ENCODE results near the gene DAPP1. TPM values are rescaled to one million over a fixed set of nuclear protein-coding genes. Genes with fewer than 3 reads are reported as not detected.

The DAPP1 gene
- total and polyA plus RNA-seq, 10 of the 15 experiments (the other 5 are each of a cell fraction or from before 2014, with no cell fraction given): 46.5 to 147 (median 74.2) TPM

DNA sequence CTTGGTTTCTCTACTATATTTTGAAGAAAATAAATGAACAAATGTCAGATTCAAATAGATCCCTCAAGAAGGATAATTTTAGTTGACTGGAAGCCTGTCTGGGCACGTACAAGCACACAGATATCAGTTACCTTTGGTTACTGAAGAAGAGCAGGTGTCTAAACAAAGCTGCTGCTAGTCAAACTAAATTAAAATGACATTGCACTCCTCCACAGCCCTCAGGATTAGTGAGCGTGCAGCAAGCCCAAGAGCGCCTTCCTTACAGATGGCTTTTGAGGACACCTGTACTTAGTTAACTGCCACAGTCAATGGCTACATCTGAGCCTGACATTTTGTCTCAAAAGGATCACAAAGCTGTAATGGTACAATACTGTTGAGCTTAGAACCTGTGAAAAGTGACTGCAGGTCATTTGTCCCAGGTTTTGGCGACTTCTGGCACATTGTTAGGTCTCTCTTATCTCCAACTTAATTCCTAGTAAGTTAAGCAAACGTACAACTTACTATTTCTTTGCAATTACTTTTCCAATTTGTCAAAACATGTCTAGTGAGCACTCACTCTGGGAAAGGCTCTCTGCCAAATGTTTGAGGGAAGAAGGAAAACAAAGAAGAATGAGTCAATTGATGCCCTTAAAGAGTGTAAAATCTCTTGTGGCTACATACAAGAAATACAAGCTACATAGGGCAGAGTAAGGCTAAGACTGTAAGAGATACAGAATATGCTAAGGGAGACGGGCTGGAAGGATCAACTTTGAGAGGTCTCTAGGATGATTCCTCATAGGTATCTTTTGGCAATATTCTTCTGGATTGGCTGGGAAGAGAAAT, 25.6 kb upstream of the DAPP1 start:
- intact Hi-C loops (cut with micrococcal nuclease; ENCODE audit: unreplicated experiment): no loop called here
- H4K20me1 ChIP-seq (ENCODE audit: control insufficient read depth, insufficient read depth): no peaks in the 10 kb centered on the region
- no peaks in the 10 kb centered on the region for H3K79me2 ChIP-seq (ENCODE audit: control insufficient read depth, insufficient read depth, low read length)
- CTCF ChIA-PET: no interaction called here
- no peak for ATAC-seq
- no peaks in the 10 kb centered on the region for H3K9me3 ChIP-seq (replicated peaks; ENCODE audit: control insufficient read depth, insufficient read depth, low read length)
- no peak overlapping the region for H3K4me3 ChIP-seq
- H3K9ac ChIP-seq (ENCODE audit: control insufficient read depth, insufficient read depth, low read length): no peak overlapping the region
- H3K36me3 ChIP-seq (ENCODE audit: control insufficient read depth in 2 of 2, insufficient read depth in 2 of 2, low read length in 1 of 2): no peaks in the 10 kb centered on the region
- no peaks in the 10 kb centered on the region; a peak in 1 of 4 replicates for H3K27me3 ChIP-seq (replicated peaks in 1 of 2; ENCODE audit: control insufficient read depth in 2 of 2, insufficient read depth in 2 of 2, low read length in 1 of 2)
- no TSS peak for BruUV-seq (replicated peaks)
- in situ Hi-C loops (cut with MboI): no loop called here
- H3K4me1 ChIP-seq (ENCODE audit: control insufficient read depth, insufficient read depth, low read length): no peaks in the 10 kb centered on the region
- POLR2A ChIA-PET: no interaction called here
- H2AFZ ChIP-seq (ENCODE audit: control insufficient read depth, low read depth, low read length): no peak overlapping the region
- H3K4me2 ChIP-seq (ENCODE audit: control insufficient read depth, insufficient read depth): no peak overlapping the region
- FAIRE-seq: no peak
- DNase-seq (ENCODE audit: low read depth, low spot score): no peak
- no peak overlapping the region for H3K27ac ChIP-seq (ENCODE audit: control insufficient read depth, insufficient read depth)
- RAD21 ChIA-PET (ENCODE audit: unreplicated experiment): no interaction called here
- TF ChIP-seq ASH2L (IDR thresholded peaks at IDR 0.05; ENCODE audit: borderline replicate concordance, low read depth) (no peak), SPI1 (IDR thresholded peaks at IDR 0.05; ENCODE audit: borderline replicate concordance, insufficient read depth, low read depth, low read length) (no peak), SUPT20H (IDR thresholded peaks at IDR 0.05; ENCODE audit: borderline replicate concordance, control insufficient read depth, low read depth, low read length) (no peak), PAX8 (IDR thresholded peaks at IDR 0.05) (no peak), YY1 (IDR thresholded peaks at IDR 0.05; ENCODE audit: low read depth, low read length) (no peak), EED (IDR thresholded peaks at IDR 0.05; ENCODE audit: low read depth) (no peak), IKZF2 (IDR thresholded peaks at IDR 0.05) (no peak), MTA2 (IDR thresholded peaks at IDR 0.05; ENCODE audit: low read depth) (no peak), BACH1 (IDR thresholded peaks at IDR 0.05; ENCODE audit: borderline replicate concordance) (no peak)
- TF ChIP-seq, protein P1, sequence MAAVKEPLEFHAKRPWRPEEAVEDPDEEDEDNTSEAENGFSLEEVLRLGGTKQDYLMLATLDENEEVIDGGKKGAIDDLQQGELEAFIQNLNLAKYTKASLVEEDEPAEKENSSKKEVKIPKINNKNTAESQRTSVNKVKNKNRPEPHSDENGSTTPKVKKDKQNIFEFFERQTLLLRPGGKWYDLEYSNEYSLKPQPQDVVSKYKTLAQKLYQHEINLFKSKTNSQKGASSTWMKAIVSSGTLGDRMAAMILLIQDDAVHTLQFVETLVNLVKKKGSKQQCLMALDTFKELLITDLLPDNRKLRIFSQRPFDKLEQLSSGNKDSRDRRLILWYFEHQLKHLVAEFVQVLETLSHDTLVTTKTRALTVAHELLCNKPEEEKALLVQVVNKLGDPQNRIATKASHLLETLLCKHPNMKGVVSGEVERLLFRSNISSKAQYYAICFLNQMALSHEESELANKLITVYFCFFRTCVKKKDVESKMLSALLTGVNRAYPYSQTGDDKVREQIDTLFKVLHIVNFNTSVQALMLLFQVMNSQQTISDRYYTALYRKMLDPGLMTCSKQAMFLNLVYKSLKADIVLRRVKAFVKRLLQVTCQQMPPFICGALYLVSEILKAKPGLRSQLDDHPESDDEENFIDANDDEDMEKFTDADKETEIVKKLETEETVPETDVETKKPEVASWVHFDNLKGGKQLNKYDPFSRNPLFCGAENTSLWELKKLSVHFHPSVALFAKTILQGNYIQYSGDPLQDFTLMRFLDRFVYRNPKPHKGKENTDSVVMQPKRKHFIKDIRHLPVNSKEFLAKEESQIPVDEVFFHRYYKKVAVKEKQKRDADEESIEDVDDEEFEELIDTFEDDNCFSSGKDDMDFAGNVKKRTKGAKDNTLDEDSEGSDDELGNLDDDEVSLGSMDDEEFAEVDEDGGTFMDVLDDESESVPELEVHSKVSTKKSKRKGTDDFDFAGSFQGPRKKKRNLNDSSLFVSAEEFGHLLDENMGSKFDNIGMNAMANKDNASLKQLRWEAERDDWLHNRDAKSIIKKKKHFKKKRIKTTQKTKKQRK (IDR thresholded peaks at IDR 0.05; ENCODE audit: low read depth, low read length): no peak
- TF ChIP-seq, protein P2, sequence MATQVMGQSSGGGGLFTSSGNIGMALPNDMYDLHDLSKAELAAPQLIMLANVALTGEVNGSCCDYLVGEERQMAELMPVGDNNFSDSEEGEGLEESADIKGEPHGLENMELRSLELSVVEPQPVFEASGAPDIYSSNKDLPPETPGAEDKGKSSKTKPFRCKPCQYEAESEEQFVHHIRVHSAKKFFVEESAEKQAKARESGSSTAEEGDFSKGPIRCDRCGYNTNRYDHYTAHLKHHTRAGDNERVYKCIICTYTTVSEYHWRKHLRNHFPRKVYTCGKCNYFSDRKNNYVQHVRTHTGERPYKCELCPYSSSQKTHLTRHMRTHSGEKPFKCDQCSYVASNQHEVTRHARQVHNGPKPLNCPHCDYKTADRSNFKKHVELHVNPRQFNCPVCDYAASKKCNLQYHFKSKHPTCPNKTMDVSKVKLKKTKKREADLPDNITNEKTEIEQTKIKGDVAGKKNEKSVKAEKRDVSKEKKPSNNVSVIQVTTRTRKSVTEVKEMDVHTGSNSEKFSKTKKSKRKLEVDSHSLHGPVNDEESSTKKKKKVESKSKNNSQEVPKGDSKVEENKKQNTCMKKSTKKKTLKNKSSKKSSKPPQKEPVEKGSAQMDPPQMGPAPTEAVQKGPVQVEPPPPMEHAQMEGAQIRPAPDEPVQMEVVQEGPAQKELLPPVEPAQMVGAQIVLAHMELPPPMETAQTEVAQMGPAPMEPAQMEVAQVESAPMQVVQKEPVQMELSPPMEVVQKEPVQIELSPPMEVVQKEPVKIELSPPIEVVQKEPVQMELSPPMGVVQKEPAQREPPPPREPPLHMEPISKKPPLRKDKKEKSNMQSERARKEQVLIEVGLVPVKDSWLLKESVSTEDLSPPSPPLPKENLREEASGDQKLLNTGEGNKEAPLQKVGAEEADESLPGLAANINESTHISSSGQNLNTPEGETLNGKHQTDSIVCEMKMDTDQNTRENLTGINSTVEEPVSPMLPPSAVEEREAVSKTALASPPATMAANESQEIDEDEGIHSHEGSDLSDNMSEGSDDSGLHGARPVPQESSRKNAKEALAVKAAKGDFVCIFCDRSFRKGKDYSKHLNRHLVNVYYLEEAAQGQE (IDR thresholded peaks at IDR 0.05; ENCODE audit: low read depth, low read length): no peak
- TF ChIP-seq, protein P3, sequence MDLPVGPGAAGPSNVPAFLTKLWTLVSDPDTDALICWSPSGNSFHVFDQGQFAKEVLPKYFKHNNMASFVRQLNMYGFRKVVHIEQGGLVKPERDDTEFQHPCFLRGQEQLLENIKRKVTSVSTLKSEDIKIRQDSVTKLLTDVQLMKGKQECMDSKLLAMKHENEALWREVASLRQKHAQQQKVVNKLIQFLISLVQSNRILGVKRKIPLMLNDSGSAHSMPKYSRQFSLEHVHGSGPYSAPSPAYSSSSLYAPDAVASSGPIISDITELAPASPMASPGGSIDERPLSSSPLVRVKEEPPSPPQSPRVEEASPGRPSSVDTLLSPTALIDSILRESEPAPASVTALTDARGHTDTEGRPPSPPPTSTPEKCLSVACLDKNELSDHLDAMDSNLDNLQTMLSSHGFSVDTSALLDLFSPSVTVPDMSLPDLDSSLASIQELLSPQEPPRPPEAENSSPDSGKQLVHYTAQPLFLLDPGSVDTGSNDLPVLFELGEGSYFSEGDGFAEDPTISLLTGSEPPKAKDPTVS (IDR thresholded peaks at IDR 0.05; ENCODE audit: low read depth, low read length): no peak
- TF ChIP-seq, protein P4, sequence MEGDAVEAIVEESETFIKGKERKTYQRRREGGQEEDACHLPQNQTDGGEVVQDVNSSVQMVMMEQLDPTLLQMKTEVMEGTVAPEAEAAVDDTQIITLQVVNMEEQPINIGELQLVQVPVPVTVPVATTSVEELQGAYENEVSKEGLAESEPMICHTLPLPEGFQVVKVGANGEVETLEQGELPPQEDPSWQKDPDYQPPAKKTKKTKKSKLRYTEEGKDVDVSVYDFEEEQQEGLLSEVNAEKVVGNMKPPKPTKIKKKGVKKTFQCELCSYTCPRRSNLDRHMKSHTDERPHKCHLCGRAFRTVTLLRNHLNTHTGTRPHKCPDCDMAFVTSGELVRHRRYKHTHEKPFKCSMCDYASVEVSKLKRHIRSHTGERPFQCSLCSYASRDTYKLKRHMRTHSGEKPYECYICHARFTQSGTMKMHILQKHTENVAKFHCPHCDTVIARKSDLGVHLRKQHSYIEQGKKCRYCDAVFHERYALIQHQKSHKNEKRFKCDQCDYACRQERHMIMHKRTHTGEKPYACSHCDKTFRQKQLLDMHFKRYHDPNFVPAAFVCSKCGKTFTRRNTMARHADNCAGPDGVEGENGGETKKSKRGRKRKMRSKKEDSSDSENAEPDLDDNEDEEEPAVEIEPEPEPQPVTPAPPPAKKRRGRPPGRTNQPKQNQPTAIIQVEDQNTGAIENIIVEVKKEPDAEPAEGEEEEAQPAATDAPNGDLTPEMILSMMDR (IDR thresholded peaks at IDR 0.05 in 2 of 3, conservative IDR thresholded peaks at IDR 0.05 in 1 of 3; ENCODE audit: control insufficient read depth in 2 of 3, extremely low read depth in 1 of 3, insufficient read depth in 1 of 3, low read depth in 3 of 3, low read length in 3 of 3): no peak
- WGBS (ENCODE audit: insufficient coverage, insufficient replicate concordance, low lambda C conversion rate, missing lambda C conversion rate): 4% methylated on average over 6 of the region's 6 CpGs
- SMC1A ChIA-PET (ENCODE audit: uncharacterized antibody, unreplicated experiment): no interaction called here
